K562 (cell line): Measurements from ENCODE around the gene GUCY2D. TPM values are rescaled to one million over a fixed set of nuclear protein-coding genes. Genes with fewer than 3 reads are reported as not detected.

ENCODE experiments used
- BRD4 ChIP-seq: fragments of 200-600 bp; sonication (generic); IDR thresholded peaks from 2 replicates; pipeline ENCODE4 v1.6.1; 2017; ENCODE audit warnings: inconsistent platforms
- ETS2 ChIP-seq: IDR thresholded peaks from 2 replicates; pipeline ENCODE4 v1.6.1; 2016; ENCODE audit warnings: borderline replicate concordance, missing genetic modification characterization, mild to moderate bottlenecking, moderate library complexity, missing compliant biosample characterization; ENCODE audit not compliant: poor library complexity, severe bottlenecking
- RB1 ChIP-seq: fragments of 450-650 bp; IDR thresholded peaks from 2 replicates; pipeline ENCODE4 v1.6.1; 2017; ENCODE audit warnings: low read depth, mild to moderate bottlenecking
- ZNF778 ChIP-seq: fragments of 450-650 bp; formaldehyde crosslinking; IDR thresholded peaks from 2 replicates; pipeline ENCODE4 v1.4.0; 2020; ENCODE audit warnings: mild to moderate bottlenecking, moderate library complexity
- polyA plus RNA-seq, 8 experiments: library from polyadenylated mRNA; depleted of rRNA in 4 of 8; stranded (reverse) in 5 of 8; unstranded in 3 of 8; fragments of >200 nt; fragmentation: Nextera tagmentation in 2 of 8; fragmentation: Illumina TruSeq in 1 of 8; extraction: Ambion mirVana in 2 of 8; extraction: Trizol in 1 of 8; gene quantifications; 2 replicates each; pipeline versions ENCODE4 v1.2.1 to v1.2.3, GENCODE V29; 2011 to 2014; ENCODE audit warnings: inconsistent platforms in 1 of 8, missing spikeins in 1 of 8
- total RNA-seq, 7 experiments: library from RNA; depleted of rRNA in 6 of 7; stranded (reverse); fragments of >200 nt in 6 of 7; fragmentation: Illumina TruSeq in 2 of 7; extraction: Trizol in 2 of 7; gene quantifications; 2 replicates each; pipeline versions ENCODE4 v1.2.1 to v1.2.3, GENCODE V29; 2011 to 2021; ENCODE audit warnings: low replicate concordance in 1 of 7
- TF ChIP-seq, protein P1 (sequence below): fragments of 250-450 bp; sonication (Bioruptor Pico); IDR thresholded peaks from 2 replicates; pipeline ENCODE4 v1.4.0; 2020; ENCODE audit warnings: mild to moderate bottlenecking, moderate library complexity, borderline replicate concordance
- TF ChIP-seq, protein P2 (sequence below): fragments of 450-650 bp; IDR thresholded peaks from 2 replicates; pipeline ENCODE4 v1.7.1; 2018; ENCODE audit warnings: mild to moderate bottlenecking, low read depth; ENCODE audit not compliant: partially characterized antibody
- TF ChIP-seq, protein P3 (sequence below): sonication (generic); formaldehyde crosslinking; IDR thresholded peaks from 2 replicates; pipeline ENCODE4 v1.8.1; 2023; ENCODE audit warnings: mild to moderate bottlenecking, missing genetic modification reagents, moderate library complexity
- TF ChIP-seq, protein P4 (sequence below), 2 experiments: fragments of 450-650 bp in 1 of 2; sonication (generic) in 1 of 2; formaldehyde crosslinking; conservative IDR thresholded peaks; 2 replicates each; pipeline versions ENCODE4 v1.4.0 to v1.8.1; 2020 to 2022; ENCODE audit warnings: mild to moderate bottlenecking in 1 of 2, missing genetic modification reagents in 1 of 2

GUCY2D gene
- total and polyA plus RNA-seq, 9 of the 15 experiments (the other 6 are each of a cell fraction or from before 2014, with no cell fraction given): 0.05 TPM; not detected in 8

DNA sequence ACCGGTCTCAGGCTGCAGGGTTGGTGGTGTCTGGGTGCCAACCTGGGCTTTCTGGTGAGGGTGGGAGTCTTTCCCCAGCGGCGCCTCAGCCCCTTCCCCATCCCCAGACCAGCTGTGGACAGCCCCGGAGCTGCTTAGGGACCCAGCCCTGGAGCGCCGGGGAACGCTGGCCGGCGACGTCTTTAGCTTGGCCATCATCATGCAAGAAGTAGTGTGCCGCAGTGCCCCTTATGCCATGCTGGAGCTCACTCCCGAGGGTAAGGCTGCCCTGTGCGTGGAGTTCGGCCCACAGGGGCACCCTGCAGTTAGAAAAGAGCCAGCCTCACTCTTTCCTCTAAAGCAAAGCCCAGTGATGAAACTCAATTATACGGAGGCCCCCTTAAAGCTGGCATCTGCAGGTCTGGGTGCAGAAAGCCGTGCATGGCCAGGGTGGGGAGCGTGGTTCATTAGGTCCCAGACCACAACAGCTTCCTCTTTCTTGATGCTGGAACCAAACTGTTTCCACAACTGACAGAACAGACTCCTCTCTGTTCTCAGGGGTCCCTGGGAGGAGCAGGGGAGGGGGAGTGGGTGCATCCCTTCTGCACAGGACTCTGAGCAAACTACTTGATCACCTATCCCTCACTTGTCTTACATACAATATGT lies 10.7 kb downstream of the GUCY2D start (continued):
- TF ChIP-seq, protein P1, sequence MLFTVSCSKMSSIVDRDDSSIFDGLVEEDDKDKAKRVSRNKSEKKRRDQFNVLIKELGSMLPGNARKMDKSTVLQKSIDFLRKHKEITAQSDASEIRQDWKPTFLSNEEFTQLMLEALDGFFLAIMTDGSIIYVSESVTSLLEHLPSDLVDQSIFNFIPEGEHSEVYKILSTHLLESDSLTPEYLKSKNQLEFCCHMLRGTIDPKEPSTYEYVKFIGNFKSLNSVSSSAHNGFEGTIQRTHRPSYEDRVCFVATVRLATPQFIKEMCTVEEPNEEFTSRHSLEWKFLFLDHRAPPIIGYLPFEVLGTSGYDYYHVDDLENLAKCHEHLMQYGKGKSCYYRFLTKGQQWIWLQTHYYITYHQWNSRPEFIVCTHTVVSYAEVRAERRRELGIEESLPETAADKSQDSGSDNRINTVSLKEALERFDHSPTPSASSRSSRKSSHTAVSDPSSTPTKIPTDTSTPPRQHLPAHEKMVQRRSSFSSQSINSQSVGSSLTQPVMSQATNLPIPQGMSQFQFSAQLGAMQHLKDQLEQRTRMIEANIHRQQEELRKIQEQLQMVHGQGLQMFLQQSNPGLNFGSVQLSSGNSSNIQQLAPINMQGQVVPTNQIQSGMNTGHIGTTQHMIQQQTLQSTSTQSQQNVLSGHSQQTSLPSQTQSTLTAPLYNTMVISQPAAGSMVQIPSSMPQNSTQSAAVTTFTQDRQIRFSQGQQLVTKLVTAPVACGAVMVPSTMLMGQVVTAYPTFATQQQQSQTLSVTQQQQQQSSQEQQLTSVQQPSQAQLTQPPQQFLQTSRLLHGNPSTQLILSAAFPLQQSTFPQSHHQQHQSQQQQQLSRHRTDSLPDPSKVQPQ (CRISPR knock-in tag): no peak
- TF ChIP-seq, protein P2, sequence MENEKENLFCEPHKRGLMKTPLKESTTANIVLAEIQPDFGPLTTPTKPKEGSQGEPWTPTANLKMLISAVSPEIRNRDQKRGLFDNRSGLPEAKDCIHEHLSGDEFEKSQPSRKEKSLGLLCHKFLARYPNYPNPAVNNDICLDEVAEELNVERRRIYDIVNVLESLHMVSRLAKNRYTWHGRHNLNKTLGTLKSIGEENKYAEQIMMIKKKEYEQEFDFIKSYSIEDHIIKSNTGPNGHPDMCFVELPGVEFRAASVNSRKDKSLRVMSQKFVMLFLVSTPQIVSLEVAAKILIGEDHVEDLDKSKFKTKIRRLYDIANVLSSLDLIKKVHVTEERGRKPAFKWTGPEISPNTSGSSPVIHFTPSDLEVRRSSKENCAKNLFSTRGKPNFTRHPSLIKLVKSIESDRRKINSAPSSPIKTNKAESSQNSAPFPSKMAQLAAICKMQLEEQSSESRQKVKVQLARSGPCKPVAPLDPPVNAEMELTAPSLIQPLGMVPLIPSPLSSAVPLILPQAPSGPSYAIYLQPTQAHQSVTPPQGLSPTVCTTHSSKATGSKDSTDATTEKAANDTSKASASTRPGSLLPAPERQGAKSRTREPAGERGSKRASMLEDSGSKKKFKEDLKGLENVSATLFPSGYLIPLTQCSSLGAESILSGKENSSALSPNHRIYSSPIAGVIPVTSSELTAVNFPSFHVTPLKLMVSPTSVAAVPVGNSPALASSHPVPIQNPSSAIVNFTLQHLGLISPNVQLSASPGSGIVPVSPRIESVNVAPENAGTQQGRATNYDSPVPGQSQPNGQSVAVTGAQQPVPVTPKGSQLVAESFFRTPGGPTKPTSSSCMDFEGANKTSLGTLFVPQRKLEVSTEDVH: no peak
- TF ChIP-seq ZNF778: no peak
- TF ChIP-seq, protein P3, sequence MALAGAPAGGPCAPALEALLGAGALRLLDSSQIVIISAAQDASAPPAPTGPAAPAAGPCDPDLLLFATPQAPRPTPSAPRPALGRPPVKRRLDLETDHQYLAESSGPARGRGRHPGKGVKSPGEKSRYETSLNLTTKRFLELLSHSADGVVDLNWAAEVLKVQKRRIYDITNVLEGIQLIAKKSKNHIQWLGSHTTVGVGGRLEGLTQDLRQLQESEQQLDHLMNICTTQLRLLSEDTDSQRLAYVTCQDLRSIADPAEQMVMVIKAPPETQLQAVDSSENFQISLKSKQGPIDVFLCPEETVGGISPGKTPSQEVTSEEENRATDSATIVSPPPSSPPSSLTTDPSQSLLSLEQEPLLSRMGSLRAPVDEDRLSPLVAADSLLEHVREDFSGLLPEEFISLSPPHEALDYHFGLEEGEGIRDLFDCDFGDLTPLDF (CRISPR knock-in tag): no peak
- no peak for TF ChIP-seq BRD4
- no peak for TF ChIP-seq ETS2 (tag)
- no peak for TF ChIP-seq RB1
- TF ChIP-seq, protein P4, sequence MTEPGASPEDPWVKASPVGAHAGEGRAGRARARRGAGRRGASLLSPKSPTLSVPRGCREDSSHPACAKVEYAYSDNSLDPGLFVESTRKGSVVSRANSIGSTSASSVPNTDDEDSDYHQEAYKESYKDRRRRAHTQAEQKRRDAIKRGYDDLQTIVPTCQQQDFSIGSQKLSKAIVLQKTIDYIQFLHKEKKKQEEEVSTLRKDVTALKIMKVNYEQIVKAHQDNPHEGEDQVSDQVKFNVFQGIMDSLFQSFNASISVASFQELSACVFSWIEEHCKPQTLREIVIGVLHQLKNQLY (CRISPR knock-in tag; conservative IDR thresholded peaks at IDR 0.05): no peak
